Heart right ventricle (tissue), 16 donors: ENCODE data around the gene DISC1. TPM values are rescaled to one million over a fixed set of nuclear protein-coding genes. Genes with fewer than 3 reads are reported as not detected.

Experiments
- ATAC-seq, 8 donors: fragments of 200-7000 bp; cut with Tn5 transposase; one replicate each; pipeline ENCODE4 v1.9.1; 2020; ENCODE audit warnings: mild to moderate bottlenecking in 8 of 8, moderate library complexity in 8 of 8, moderate number of reproducible peaks in 1 of 8
- DNase-seq, 2 donors: peaks; one replicate each; pipeline ENCODE4 v3.0.0-alpha.2; 2020
- H3K27ac ChIP-seq, 10 donors: fragments of 200-600 bp; sonication (generic) in 2 of 10; one replicate each; pipeline versions ENCODE4 v1.5.0 to v1.8.0; 2020 to 2022; ENCODE audit warnings: mild to moderate bottlenecking in 3 of 10
- H3K27me3 ChIP-seq, 7 donors: fragments of 200-600 bp; one replicate each; pipeline ENCODE4 v1.8.0; 2021 to 2022; ENCODE audit warnings: mild to moderate bottlenecking in 2 of 7
- H3K36me3 ChIP-seq, 9 donors: fragments of 200-600 bp; sonication (generic) in 1 of 9; one replicate each; pipeline versions ENCODE4 v1.5.0 to v1.8.0; 2020 to 2022; ENCODE audit warnings: mild to moderate bottlenecking in 2 of 9
- H3K4me1 ChIP-seq, 9 donors: fragments of 200-600 bp; sonication (generic) in 1 of 9; one replicate each; pipeline versions ENCODE4 v1.5.0 to v1.8.0; 2020 to 2022; ENCODE audit warnings: mild to moderate bottlenecking in 4 of 9
- H3K4me3 ChIP-seq, 10 donors: fragments of 200-600 bp; sonication (generic) in 2 of 10; one replicate each; pipeline versions ENCODE4 v1.5.0 to v1.8.0; 2020 to 2022; ENCODE audit warnings: mild to moderate bottlenecking in 7 of 10, moderate library complexity in 2 of 10
- H3K9me3 ChIP-seq, 11 donors: fragments of 200-600 bp in 10 of 11; sonication (generic) in 2 of 11; one replicate each; pipeline versions ENCODE4 v1.5.0 to v1.8.0; 2013 to 2022; ENCODE audit warnings: mild to moderate bottlenecking in 2 of 11, control low read depth in 1 of 11, moderate library complexity in 1 of 11
- CTCF ChIP-seq, 9 donors: fragments of 200-600 bp; sonication (generic) in 2 of 9; IDR thresholded peaks; one replicate each; pipeline versions ENCODE4 v1.5.0 to v1.8.0; 2021 to 2022; ENCODE audit warnings: antibody characterized with exemption in 9 of 9, mild to moderate bottlenecking in 5 of 9, moderate library complexity in 1 of 9
- WGBS, 2 donors: extraction: QIAGEN DNeasy Blood & Tissue Kit; methylation state at CpG; one replicate each; pipeline ENCODE4 v1.1.7; 2013; ENCODE audit warnings: inconsistent platforms in 1 of 2; 5-methylcytosine and 5-hydroxymethylcytosine counted together
- intact Hi-C, 10 donors: fragments of 100-400 bp; cut with DNase I; formaldehyde crosslinking; loops; one replicate each; pipeline versions ENCODE4 v1.11.1 to v1.14.2; 2022
- polyA plus RNA-seq, 2 donors: library from polyadenylated mRNA; stranded (reverse); fragments of 200-250 nt; gene quantifications; one replicate each; pipeline ENCODE4 v1.2.3, GENCODE V29; 2013
- total RNA-seq, 10 donors: library from RNA; stranded (reverse); fragmentation: NEBNext Ultra II Directional in 3 of 10; extraction: Animal tissue kit (Norgen Biotek cat#: 25700) in 3 of 10; gene quantifications; one replicate each; pipeline versions ENCODE4 v1.2.1 to v1.2.4, GENCODE V29; 2021 to 2023
- donor health status: Arrhythmogenic right ventricular cardiomyopathy.
- donor health status: ischemic (EF 13 %, LVEDD 7.1; RV severe dilation, severe dysfunction).
- donor health status: healthy with polysubstance abuse.
- donor health status: DM: no; HTN: yes; CAD: no.
- donor health status: DM: no; HTN: no; CAD: no.
- donor health status: ischemic (EF 25% LVEDD 6.9; RV normal size, moderate dysfunction).
- donor health status: ischemic (EF 25% LVEDD 5.7; RV mildly dilated, moderate dysfunction).
- donor health status: healthy.
- donor health status: DM: yes; HTN: yes; CAD: no.
- donor health status: Ischemic cardiomyopathy.
- donor health status: ischemic (EF 35%, LVEDD 5.7; RV mildly dilated, moderate dysfunction).
- donor health status: nonischemic (EF 11% LVEDD 7.7; RV severe dilation, severe dysfunction).
- donor health status: DM: yes; HTN: yes; CAD: no.
- donor health status: PGD.
- donor health status: ischemic (EF 29% LVEDD 5.4; RV normal size, mild dysfunction).
- donor health status: nonischemic (EF 23%, LVEDD 6.1; RV moderate dilation, normal function).

The DISC1 gene
- total and polyA plus RNA-seq, 12 donors = 1.4 to 6.4 (median 4.0) TPM

GRCh38 chr1:231736464-231736863, 109.9 kb downstream of the DISC1 start:
- intact Hi-C loops = no loop called here
- Histone ChIP-seq H3K4me1 (peaks cover 0 to 6% (median 0%) of the 10 kb centered on the region in 9 donors), H3K9me3 (peaks cover 0 to 10% (median 0%) of the 10 kb centered on the region in 11 donors), H3K36me3 (no peaks in the 10 kb centered on the region), H3K27me3 (no peaks in the 10 kb centered on the region), H3K27ac (no peak overlapping the region), H3K4me3 (no peak overlapping the region)
- no peak for ATAC-seq
- no peak for TF ChIP-seq CTCF (IDR thresholded peaks at IDR 0.05)
- DNase-seq = no peak

- intact Hi-C loops = no loop called here
- WGBS, 2 donors = 96% methylated on average over 1 of the region's 1 CpG
- DNase-seq = no peak
Measured at GRCh38 chr1:231738554-231738953, 112.0 kb downstream of the DISC1 start.

GRCh38 chr1:231743966-231744365, 117.4 kb downstream of the DISC1 start:
- H3K4me1 ChIP-seq = peaks cover 0 to 6% (median 0%) of the 10 kb centered on the region in 9 donors
- intact Hi-C loops = loop anchor here in 1 of 10 donors (10.0 kb wide), 1 partner anchor 61 kb away; no protein-coding TSS in a partner anchor
- no peaks in the 10 kb centered on the region for H3K36me3 ChIP-seq
- no peak overlapping the region for H3K27ac ChIP-seq
- ATAC-seq = no peak
- no peaks in the 10 kb centered on the region for H3K27me3 ChIP-seq
- TF ChIP-seq CTCF (IDR thresholded peaks at IDR 0.05) = no peak
- no peak overlapping the region for H3K4me3 ChIP-seq
- 87 to 89% methylated on average over 4 of the region's 4 CpGs for WGBS, 2 donors
- DNase-seq = no peak
- H3K9me3 ChIP-seq = peaks cover 0 to 10% (median 0%) of the 10 kb centered on the region in 11 donors

More at GRCh38 chr1:231738554-231738953, 112.0 kb downstream of the DISC1 start:
- no peak for TF ChIP-seq CTCF (IDR thresholded peaks at IDR 0.05)
- Histone ChIP-seq H3K36me3 (no peaks in the 10 kb centered on the region), H3K27me3 (no peaks in the 10 kb centered on the region), H3K9me3 (peaks cover 0 to 10% (median 0%) of the 10 kb centered on the region in 11 donors), H3K27ac (no peak overlapping the region), H3K4me3 (no peak overlapping the region), H3K4me1 (peaks cover 0 to 6% (median 0%) of the 10 kb centered on the region in 9 donors)
- no peak for ATAC-seq

GRCh38 chr1:231748760-231749415, 122.3 kb downstream of the DISC1 start:
- Histone ChIP-seq H3K27ac (no peak overlapping the region), H3K27me3 (no peaks in the 10 kb centered on the region), H3K4me3 (no peak overlapping the region), H3K4me1 (peaks cover 0 to 17% (median 4%) of the 10 kb centered on the region in 9 donors), H3K9me3 (peaks cover 0 to 28% (median 11%) of the 10 kb centered on the region in 11 donors), H3K36me3 (peaks cover 0 to 38% (median 16%) of the 10 kb centered on the region in 9 donors)
- no peak for TF ChIP-seq CTCF (IDR thresholded peaks at IDR 0.05)
- ATAC-seq = peak in 1 of 8 donors; percentile 12
- DNase-seq = no peak
- intact Hi-C loops = loop anchor here in 1 of 10 donors (10.0 kb wide), 1 partner anchor 56 kb away; no protein-coding TSS in a partner anchor
- WGBS, 2 donors = 54 to 60% methylated on average over 2 of the region's 2 CpGs
